Right atrium auricular region (tissue), 2 donors: ENCODE measurements around the gene SALL2. TPM values are rescaled to one million over a fixed set of nuclear protein-coding genes. Genes with fewer than 3 reads are reported as not detected.

ENCODE experiments used
- DNase-seq: peaks from one replicate; pipeline ENCODE4 v3.0.0-alpha.2; 2019; ENCODE audit warnings: low spot score
- H3K27ac ChIP-seq, 2 donors: fragments of 200-600 bp; sonication (generic); 1 replicate in 1 of 2; 2 replicates in 1 of 2; pipeline ENCODE4 v1.5.1; 2016 to 2019
- H3K27me3 ChIP-seq, 2 donors: fragments of 200-600 bp; sonication (generic); one replicate each; pipeline versions ENCODE4 v1.5.1 to v1.6.0; 2017 to 2019
- H3K36me3 ChIP-seq: fragments of 200-600 bp; sonication (generic); one replicate; pipeline ENCODE4 v1.5.1; 2016
- H3K4me1 ChIP-seq, 2 donors: fragments of 200-600 bp; sonication (generic); one replicate each; pipeline versions ENCODE4 v1.5.1 to v1.6.0; 2017 to 2019
- H3K4me3 ChIP-seq, 2 donors: fragments of 200-600 bp; sonication (generic); 1 replicate in 1 of 2; 2 replicates in 1 of 2; pipeline ENCODE4 v1.5.1; 2017 to 2019; ENCODE audit warnings: mild to moderate bottlenecking in 1 of 2, moderate library complexity in 1 of 2
- H3K9me3 ChIP-seq, 2 donors: fragments of 200-600 bp; sonication (generic); one replicate each; pipeline ENCODE4 v1.5.1; 2019
- CTCF ChIP-seq, 2 donors: fragments of 200-600 bp; sonication (generic); IDR thresholded peaks; one replicate each; pipeline ENCODE4 v1.5.1; 2019; ENCODE audit warnings: antibody characterized with exemption in 2 of 2
- total RNA-seq, 2 donors: library from RNA; depleted of rRNA; stranded (reverse); fragments of >200 nt; gene quantifications; one replicate each; pipeline ENCODE4 v1.1.0, GENCODE V29; 2016

Gene SALL2
- total RNA-seq, 2 donors from 2014 or later = 4.9 to 15.7 TPM

GRCh38 chr14:21494902-21495762, 31.0 kb downstream of the SALL2 start:
- no peak for DNase-seq
- no peak overlapping the region for H3K4me3 ChIP-seq
- no peaks in the 10 kb centered on the region for H3K4me1 ChIP-seq
- H3K27me3 ChIP-seq = no peaks in the 10 kb centered on the region
- TF ChIP-seq CTCF (IDR thresholded peaks at IDR 0.05) = no peak
- H3K9me3 ChIP-seq = no peaks in the 10 kb centered on the region
- no peak overlapping the region for H3K27ac ChIP-seq
- H3K36me3 ChIP-seq = peaks cover 97% of the 10 kb centered on the region

DNA sequence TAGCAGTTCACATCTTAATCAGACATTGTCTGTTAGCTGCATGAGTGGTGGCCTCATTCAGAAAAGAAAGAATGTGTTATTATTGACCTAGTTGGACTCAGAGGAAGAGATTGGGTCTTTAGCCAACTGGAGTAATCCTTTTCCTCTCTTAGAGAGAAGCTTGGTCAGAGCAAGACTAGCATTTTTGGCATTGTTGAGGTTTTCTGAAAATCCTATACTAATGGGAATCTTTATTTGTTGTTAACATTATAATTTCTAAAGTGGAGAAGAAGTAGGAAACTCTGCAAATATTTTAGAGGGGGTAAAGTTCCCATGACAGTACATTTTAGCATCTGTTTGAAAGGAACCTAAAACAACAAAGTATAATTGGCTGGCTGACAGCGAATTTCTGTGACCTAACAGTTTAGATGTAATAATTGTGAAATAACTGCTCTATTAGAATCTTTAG, 39.5 kb downstream of the SALL2 start:
- no peak for TF ChIP-seq CTCF (IDR thresholded peaks at IDR 0.05)
- no peaks in the 10 kb centered on the region for H3K9me3 ChIP-seq
- no peak for DNase-seq
- peaks cover 54% of the 10 kb centered on the region for H3K36me3 ChIP-seq
- no peaks in the 10 kb centered on the region for H3K4me1 ChIP-seq
- no peak overlapping the region for H3K27ac ChIP-seq
- H3K4me3 ChIP-seq = no peak overlapping the region
- H3K27me3 ChIP-seq = no peaks in the 10 kb centered on the region

DNA sequence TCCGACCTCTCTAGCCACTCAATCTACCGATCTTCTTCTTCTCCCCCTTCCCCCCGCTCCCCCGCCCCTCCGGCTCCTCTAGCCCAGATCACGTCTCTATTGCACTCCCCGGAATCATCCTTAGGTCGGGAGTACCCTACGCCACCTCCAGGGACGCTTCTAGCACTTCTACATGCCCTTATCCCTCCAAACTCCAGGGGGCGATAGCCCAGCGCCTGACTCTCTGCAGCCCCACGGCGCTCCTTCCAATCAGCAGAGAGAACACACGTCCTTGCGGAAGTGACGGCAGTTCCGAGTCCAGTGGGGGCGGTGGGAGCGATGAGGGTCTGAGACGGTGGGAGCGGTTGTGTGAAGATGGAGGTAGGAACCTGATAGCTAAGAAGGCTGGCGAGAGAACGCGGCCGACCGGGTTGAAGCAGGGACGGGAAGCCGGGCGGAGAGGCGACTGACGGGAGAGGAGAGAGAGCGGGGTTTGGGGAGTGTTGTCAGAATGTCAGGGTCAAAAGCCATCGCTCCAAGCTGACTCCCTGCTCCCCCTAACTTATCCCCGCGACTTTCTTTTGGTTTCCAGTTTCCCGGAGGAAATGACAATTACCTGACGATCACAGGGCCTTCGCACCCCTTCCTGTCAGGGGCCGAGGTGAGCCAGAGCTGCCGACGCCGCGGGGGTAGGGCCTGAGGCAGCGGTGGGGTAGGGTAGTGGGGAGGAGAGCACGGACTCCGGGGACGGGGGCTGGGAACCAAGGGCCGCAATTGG, 49.0 kb downstream of the SALL2 start, which contains the start of the genes RAB2B and TOX4:
TSS of gene RAB2B (minus strand) at position 35 of the 757 bp plus-strand sequence. CDS start 87 bp downstream, outside the sequence.
TSS of gene TOX4 (plus strand) at position 271 of the 757 bp plus-strand sequence. CDS start at position 355, 84 bp downstream.
- TF ChIP-seq CTCF (IDR thresholded peaks at IDR 0.05) = peak; percentile 93 to 97
- DNase-seq = peak; percentile 94
- peak within 1 kb of the TSS; percentile 79 to 81 for H3K4me3 ChIP-seq
- peaks cover 11% of the 10 kb centered on the region for H3K36me3 ChIP-seq
- peaks cover 0 to 23% of the 10 kb centered on the region in 2 donors for H3K4me1 ChIP-seq
- no peaks in the 10 kb centered on the region for H3K9me3 ChIP-seq
- peak within 1 kb of the TSS; percentile 83 to 85 for H3K27ac ChIP-seq
- no peaks in the 10 kb centered on the region for H3K27me3 ChIP-seq

- Histone ChIP-seq H3K27ac (peak overlapping the region; percentile 83 to 85), H3K4me1 (peaks cover 0 to 23% of the 10 kb centered on the region in 2 donors), H3K36me3 (peaks cover 11% of the 10 kb centered on the region), H3K4me3 (peak overlapping the region; percentile 79 to 81), H3K27me3 (no peaks in the 10 kb centered on the region), H3K9me3 (no peaks in the 10 kb centered on the region)
- DNase-seq = peak; percentile 85
- TF ChIP-seq CTCF (IDR thresholded peaks at IDR 0.05) = no peak
Measured at GRCh38 chr14:21476523-21476924, 49.6 kb downstream of the SALL2 start.

DNA sequence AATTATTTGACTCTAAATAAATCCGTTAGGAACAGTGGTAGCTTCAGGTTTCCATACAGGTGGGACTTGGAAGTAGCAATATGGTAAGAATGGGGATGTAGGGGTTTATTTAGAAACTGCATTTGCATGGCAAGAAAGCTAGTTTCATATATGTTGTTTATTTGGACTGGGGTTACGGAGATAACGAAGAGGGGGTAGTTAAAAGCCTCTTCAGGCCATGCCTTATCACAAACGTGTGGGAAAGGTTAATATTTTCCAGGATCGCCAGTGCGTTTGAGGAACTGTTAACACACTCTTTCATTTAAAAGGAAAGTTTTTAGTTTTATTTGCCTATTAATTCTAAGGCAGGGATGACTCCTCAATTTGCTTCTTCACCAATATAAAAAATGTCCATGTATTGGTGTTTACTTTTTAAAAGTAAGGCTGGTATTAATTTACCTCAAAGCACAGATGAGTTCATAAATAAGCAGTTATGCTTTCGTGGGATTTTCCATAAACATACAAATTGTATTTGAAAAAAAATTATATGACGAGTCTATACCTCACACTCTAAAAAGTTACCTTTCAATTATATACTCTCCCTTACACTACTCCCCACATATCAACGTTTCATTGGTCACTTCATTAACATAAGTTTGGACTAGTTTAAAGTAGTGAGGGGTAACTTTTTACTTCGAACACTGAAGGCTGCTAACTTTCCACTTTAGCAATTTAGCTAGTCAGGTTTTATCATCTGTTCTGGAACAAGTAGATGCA, 50.2 kb downstream of the SALL2 start:
- Histone ChIP-seq H3K27me3 (no peaks in the 10 kb centered on the region), H3K4me3 (peak overlapping the region; percentile 79 to 81), H3K36me3 (peaks cover 11% of the 10 kb centered on the region), H3K27ac (peak overlapping the region; percentile 83 to 85), H3K4me1 (peaks cover 0 to 23% of the 10 kb centered on the region in 2 donors), H3K9me3 (no peaks in the 10 kb centered on the region)
- no peak for DNase-seq
- no peak for TF ChIP-seq CTCF (IDR thresholded peaks at IDR 0.05)
